PFSK-1 (cell line): ENCODE measurements around the gene TTYH2.

Experiments used
- FOXP2 ChIP-seq: optimal IDR thresholded peaks from 2 replicates; pipeline ENCODE3; 2011; ENCODE audit warnings: borderline replicate concordance, control low read depth, inconsistent platforms; ENCODE audit not compliant: insufficient read depth; ENCODE audit errors: extremely low read length, extremely low read depth
- POLR2AphosphoS5 ChIP-seq: IDR thresholded peaks from 2 replicates; pipeline ENCODE4 v1.6.1; 2012; ENCODE audit warnings: low read depth, mild to moderate bottlenecking, control low read depth, low read length, moderate library complexity
- SIN3A ChIP-seq: IDR thresholded peaks from 2 replicates; pipeline ENCODE4 v1.6.1; 2012; ENCODE audit warnings: mild to moderate bottlenecking, low read length, moderate library complexity, borderline replicate concordance; ENCODE audit not compliant: insufficient read depth
- TAF1 ChIP-seq: IDR thresholded peaks from 2 replicates; pipeline ENCODE4 v1.6.1; 2012; ENCODE audit warnings: low read length, control low read depth, borderline replicate concordance; ENCODE audit not compliant: insufficient read depth
- TF ChIP-seq, protein P1 (sequence below), 2 experiments: IDR thresholded peaks; 2 replicates each; pipeline versions ENCODE4 v1.6.1 to v1.8.0; 2011 to 2012; ENCODE audit warnings: low read depth in 2 of 2, low read length in 2 of 2, control low read depth in 1 of 2, inconsistent platforms in 1 of 2, mild to moderate bottlenecking in 1 of 2, moderate library complexity in 1 of 2; ENCODE audit not compliant: insufficient read depth in 1 of 2

TTYH2 gene

DNA sequence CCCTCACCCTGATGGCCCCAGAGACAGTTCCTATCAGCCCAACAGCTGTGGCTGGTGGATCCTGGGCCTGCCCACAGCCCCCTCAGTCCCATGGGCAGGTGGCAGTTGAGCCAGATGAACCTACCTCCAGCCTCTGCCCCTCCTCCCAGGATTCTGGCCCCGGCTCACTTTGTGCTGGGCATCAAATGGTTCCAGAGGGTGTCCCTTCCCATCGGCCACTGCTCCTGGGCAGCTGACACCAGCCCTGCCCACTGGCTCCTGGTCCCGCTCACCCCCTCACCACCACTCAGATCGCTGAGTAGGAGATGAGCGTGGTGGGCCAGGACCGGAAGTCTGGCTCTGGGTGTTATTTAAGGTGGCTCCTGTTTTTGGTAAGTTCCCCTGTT is 2.0 kb downstream of the TTYH2 start:
- TF ChIP-seq, protein P1, sequence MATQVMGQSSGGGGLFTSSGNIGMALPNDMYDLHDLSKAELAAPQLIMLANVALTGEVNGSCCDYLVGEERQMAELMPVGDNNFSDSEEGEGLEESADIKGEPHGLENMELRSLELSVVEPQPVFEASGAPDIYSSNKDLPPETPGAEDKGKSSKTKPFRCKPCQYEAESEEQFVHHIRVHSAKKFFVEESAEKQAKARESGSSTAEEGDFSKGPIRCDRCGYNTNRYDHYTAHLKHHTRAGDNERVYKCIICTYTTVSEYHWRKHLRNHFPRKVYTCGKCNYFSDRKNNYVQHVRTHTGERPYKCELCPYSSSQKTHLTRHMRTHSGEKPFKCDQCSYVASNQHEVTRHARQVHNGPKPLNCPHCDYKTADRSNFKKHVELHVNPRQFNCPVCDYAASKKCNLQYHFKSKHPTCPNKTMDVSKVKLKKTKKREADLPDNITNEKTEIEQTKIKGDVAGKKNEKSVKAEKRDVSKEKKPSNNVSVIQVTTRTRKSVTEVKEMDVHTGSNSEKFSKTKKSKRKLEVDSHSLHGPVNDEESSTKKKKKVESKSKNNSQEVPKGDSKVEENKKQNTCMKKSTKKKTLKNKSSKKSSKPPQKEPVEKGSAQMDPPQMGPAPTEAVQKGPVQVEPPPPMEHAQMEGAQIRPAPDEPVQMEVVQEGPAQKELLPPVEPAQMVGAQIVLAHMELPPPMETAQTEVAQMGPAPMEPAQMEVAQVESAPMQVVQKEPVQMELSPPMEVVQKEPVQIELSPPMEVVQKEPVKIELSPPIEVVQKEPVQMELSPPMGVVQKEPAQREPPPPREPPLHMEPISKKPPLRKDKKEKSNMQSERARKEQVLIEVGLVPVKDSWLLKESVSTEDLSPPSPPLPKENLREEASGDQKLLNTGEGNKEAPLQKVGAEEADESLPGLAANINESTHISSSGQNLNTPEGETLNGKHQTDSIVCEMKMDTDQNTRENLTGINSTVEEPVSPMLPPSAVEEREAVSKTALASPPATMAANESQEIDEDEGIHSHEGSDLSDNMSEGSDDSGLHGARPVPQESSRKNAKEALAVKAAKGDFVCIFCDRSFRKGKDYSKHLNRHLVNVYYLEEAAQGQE (IDR thresholded peaks at IDR 0.05; ENCODE audit: insufficient read depth in 1 of 2, low read depth in 2 of 2, low read length in 2 of 2) = no peak
- TF ChIP-seq FOXP2 = no peak

DNA sequence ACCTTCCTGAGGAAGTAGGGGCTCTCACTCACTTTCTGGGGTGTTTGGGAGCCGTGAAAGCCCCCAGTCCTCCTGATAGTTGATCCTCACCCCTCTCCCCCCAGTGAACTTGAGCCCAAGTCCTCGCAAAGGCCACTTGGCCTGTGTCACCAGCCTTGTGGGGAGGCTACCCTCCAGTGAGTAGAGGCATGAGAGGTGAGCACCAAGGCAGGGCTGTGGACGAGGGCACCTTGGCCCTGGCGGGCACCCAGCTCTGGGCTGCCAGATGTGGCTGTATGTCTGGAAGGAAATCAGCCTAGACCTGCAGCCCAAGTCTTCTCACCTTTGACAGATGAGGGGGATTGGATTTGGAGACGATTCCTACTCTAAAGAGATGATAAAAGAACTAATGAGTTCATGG is 3.1 kb downstream of the TTYH2 start:
- TF ChIP-seq SIN3A = no peak
- no peak for TF ChIP-seq POLR2AphosphoS5
- no peak for TF ChIP-seq TAF1
- TF ChIP-seq, protein P1 (IDR thresholded peaks at IDR 0.05; ENCODE audit: insufficient read depth in 1 of 2, low read depth in 2 of 2, low read length in 2 of 2) = no peak
- no peak for TF ChIP-seq FOXP2

DNA sequence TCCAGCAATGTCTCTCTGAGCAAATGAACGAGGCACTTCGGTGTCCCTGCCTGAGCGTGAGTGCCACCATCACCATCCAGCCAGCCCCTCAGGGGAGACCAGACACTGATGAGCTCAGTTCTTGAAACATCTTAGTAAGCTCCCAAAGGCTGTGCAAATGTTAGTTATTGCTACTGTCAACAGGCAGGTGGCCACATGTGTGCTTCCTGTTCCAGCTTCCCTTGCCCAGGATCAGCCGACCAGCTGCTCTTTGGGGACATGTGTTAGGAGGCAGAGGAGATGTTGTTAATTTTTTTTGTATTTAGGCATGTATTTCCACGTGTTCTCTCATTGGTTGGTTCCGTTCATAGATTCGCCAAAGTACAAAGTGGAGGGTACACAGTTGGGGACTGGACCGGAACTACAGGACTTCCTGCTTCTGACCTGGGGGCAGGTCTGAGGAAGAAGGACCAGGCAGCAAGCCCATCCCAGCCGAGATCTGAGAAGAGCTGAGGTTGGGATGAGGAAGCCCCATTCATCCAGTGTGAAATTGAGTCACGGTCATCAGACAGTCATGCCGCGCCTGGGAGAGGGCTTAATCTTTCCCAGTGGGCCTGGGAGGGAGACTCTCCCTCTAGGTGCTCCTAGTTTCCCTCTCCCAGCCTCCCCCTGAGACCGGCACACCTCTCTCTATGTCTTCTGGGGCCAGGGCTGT is 3.8 kb downstream of the TTYH2 start:
- no peak for TF ChIP-seq SIN3A
- TF ChIP-seq TAF1 = no peak
- TF ChIP-seq POLR2AphosphoS5 = no peak
- TF ChIP-seq, protein P1 (IDR thresholded peaks at IDR 0.05; ENCODE audit: insufficient read depth in 1 of 2, low read depth in 2 of 2, low read length in 2 of 2) = no peak
- TF ChIP-seq FOXP2 = no peak

DNA sequence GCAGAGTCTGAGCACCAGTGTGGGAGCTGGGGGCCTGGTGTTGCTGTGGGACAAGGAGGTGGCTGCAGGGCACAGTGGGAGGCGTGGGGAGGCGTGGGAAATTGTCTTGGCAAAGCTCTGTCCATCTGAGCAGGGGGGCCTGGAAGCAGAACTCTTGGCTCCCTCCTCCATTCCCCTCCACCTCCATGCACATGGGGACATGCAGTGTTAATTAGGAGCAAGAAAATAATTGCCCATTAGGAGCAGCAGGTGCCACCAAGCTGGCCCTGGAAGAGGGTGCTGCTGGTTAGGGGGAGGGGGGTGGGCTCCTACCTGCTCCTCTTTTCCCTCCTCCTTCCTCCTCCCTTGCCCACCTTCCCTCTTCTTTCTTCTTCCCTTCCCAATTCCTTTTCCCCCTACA is 4.5 kb downstream of the TTYH2 start:
- TF ChIP-seq, protein P1 (IDR thresholded peaks at IDR 0.05; ENCODE audit: insufficient read depth in 1 of 2, low read depth in 2 of 2, low read length in 2 of 2) = no peak

DNA sequence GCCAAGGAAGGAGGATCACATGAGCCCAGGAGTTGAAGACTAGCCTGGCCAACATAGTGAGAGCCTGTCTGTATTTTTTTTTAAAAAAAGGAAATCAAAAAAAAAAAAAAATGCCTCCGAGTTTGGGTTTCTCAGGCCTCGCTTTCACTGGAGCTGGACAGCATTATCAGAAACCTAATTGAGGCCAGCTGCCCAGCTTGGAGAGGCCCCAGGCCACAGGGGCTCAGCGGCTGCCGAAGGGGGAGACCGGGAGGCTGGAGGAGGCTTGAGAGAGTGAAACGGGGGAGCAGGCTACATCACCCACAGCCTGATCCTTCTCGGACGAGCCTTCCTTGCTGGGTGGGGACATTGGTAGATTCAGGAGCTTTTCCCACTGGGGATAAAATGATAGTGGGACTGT is 5.1 kb downstream of the TTYH2 start:
- TF ChIP-seq POLR2AphosphoS5 (no peak), FOXP2 (no peak), TAF1 (no peak), SIN3A (no peak)
- TF ChIP-seq, protein P1 (IDR thresholded peaks at IDR 0.05; ENCODE audit: insufficient read depth in 1 of 2, low read depth in 2 of 2, low read length in 2 of 2) = no peak
